Colonic mucosa (tissue), 4 donors: ENCODE data around the gene PTPN13. TPM values are rescaled to one million over a fixed set of nuclear protein-coding genes. Genes with fewer than 3 reads are reported as not detected.

Experiments used
- DNase-seq: peaks from one replicate; pipeline ENCODE4 v3.0.0-alpha.2; 2020
- H3K27ac ChIP-seq: fragments of 200-600 bp; one replicate; pipeline ENCODE4 v1.8.0; 2021
- H3K27me3 ChIP-seq: fragments of 200-600 bp; one replicate; pipeline ENCODE4 v1.8.0; 2021
- H3K36me3 ChIP-seq: fragments of 200-600 bp; one replicate; pipeline ENCODE4 v1.8.0; 2021
- H3K4me1 ChIP-seq: fragments of 200-600 bp; one replicate; pipeline ENCODE4 v1.8.0; 2021; ENCODE audit warnings: mild to moderate bottlenecking
- H3K4me3 ChIP-seq: fragments of 200-600 bp; one replicate; pipeline ENCODE4 v1.8.0; 2021
- H3K9ac ChIP-seq, 2 donors: one replicate each; pipeline ENCODE4 v1.7.0; 2013; ENCODE audit warnings: control low read depth in 2 of 2, low read depth in 2 of 2, low read length in 2 of 2
- H3K9me3 ChIP-seq: fragments of 200-600 bp; one replicate; pipeline ENCODE4 v1.8.0; 2021
- CTCF ChIP-seq: fragments of 200-600 bp; IDR thresholded peaks from one replicate; pipeline ENCODE4 v1.8.0; 2022; ENCODE audit warnings: antibody characterized with exemption, mild to moderate bottlenecking
- intact Hi-C: fragments of 100-400 bp; cut with DNase I; formaldehyde crosslinking; loops from one replicate; pipeline ENCODE4 v1.14.1; 2022
- total RNA-seq, 2 donors: library from RNA; stranded (reverse); fragmentation: NEBNext Ultra II Directional in 1 of 2; extraction: Animal tissue kit (Norgen Biotek cat#: 25700) in 1 of 2; gene quantifications; one replicate each; pipeline ENCODE4 v1.2.1, GENCODE V29; 2021
- donor health status: healthy.
- donor health status: DM: no; HTN: no; CAD: no.
- donor health status: DM: no; HTN: no; CAD: no.

The PTPN13 gene
- total RNA-seq, 2 donors from 2014 or later = 2.6 to 4.2 TPM

- no peaks in the 10 kb centered on the region for H3K36me3 ChIP-seq
- no peaks in the 10 kb centered on the region for H3K27me3 ChIP-seq
- no peak for DNase-seq
- intact Hi-C loops = no loop called here
- no peaks in the 10 kb centered on the region for H3K9me3 ChIP-seq
- no peak for TF ChIP-seq CTCF
- H3K4me1 ChIP-seq = no peaks in the 10 kb centered on the region
- no peak overlapping the region for H3K9ac ChIP-seq
- no peak overlapping the region for H3K4me3 ChIP-seq
- no peak overlapping the region for H3K27ac ChIP-seq
Observed at GRCh38 chr4:86737244-86737643, 143.1 kb downstream of the PTPN13 start.

- Histone ChIP-seq H3K4me3 (no peak overlapping the region), H3K4me1 (no peaks in the 10 kb centered on the region), H3K27me3 (no peaks in the 10 kb centered on the region), H3K9ac (no peak overlapping the region), H3K36me3 (no peaks in the 10 kb centered on the region), H3K27ac (no peak overlapping the region), H3K9me3 (no peaks in the 10 kb centered on the region)
- no peak for DNase-seq
- TF ChIP-seq CTCF = no peak
- intact Hi-C loops = no loop called here
Observed at GRCh38 chr4:86741846-86742245, 147.7 kb downstream of the PTPN13 start.

GRCh38 chr4:86744570-86744969, 150.5 kb downstream of the PTPN13 start:
- no peak for DNase-seq
- Histone ChIP-seq H3K9me3 (no peaks in the 10 kb centered on the region), H3K4me3 (no peak overlapping the region), H3K27ac (no peak overlapping the region), H3K4me1 (no peaks in the 10 kb centered on the region), H3K36me3 (no peaks in the 10 kb centered on the region), H3K27me3 (no peaks in the 10 kb centered on the region), H3K9ac (no peak overlapping the region)
- intact Hi-C loops = no loop called here
- TF ChIP-seq CTCF = no peak

- no peak for TF ChIP-seq CTCF
- no peaks in the 10 kb centered on the region for H3K9me3 ChIP-seq
- no peak overlapping the region for H3K27ac ChIP-seq
- intact Hi-C loops = no loop called here
- H3K9ac ChIP-seq = no peak overlapping the region
- H3K4me3 ChIP-seq = no peak overlapping the region
- H3K36me3 ChIP-seq = no peaks in the 10 kb centered on the region
- no peak for DNase-seq
- H3K4me1 ChIP-seq = no peaks in the 10 kb centered on the region
- no peaks in the 10 kb centered on the region for H3K27me3 ChIP-seq
Observed at GRCh38 chr4:86749121-86749520, 155.0 kb downstream of the PTPN13 start.

GRCh38 chr4:86755388-86755787, 161.3 kb downstream of the PTPN13 start:
- no peak overlapping the region for H3K4me3 ChIP-seq
- H3K9ac ChIP-seq = no peak overlapping the region
- intact Hi-C loops = no loop called here
- H3K27me3 ChIP-seq = no peaks in the 10 kb centered on the region
- no peak overlapping the region for H3K27ac ChIP-seq
- no peaks in the 10 kb centered on the region for H3K36me3 ChIP-seq
- H3K9me3 ChIP-seq = no peaks in the 10 kb centered on the region
- TF ChIP-seq CTCF = no peak
- no peak for DNase-seq
- no peaks in the 10 kb centered on the region for H3K4me1 ChIP-seq

- Histone ChIP-seq H3K27ac (no peak overlapping the region), H3K4me1 (no peaks in the 10 kb centered on the region), H3K36me3 (no peaks in the 10 kb centered on the region), H3K9ac (no peak overlapping the region), H3K4me3 (no peak overlapping the region), H3K9me3 (no peaks in the 10 kb centered on the region), H3K27me3 (no peaks in the 10 kb centered on the region)
- no peak for TF ChIP-seq CTCF
- intact Hi-C loops = no loop called here
- no peak for DNase-seq
Observed at GRCh38 chr4:86757468-86757867, 163.4 kb downstream of the PTPN13 start.
